ENCODE results near the gene KIF18B. TPM values are rescaled to one million over a fixed set of nuclear protein-coding genes. Genes with fewer than 3 reads are reported as not detected.

Gene KIF18B
- total RNA-seq, 1 donor from 2014 or later: 0.89 TPM

GRCh38 chr17:44976206-44976605 is 28.6 kb upstream of the KIF18B start:
- Histone ChIP-seq H3K27ac (no peak overlapping the region), H3K27me3 (ENCODE audit: low read depth) (peaks cover 39% of the 10 kb centered on the region), H3K4me1 (peaks cover 19% of the 10 kb centered on the region), H3K36me3 (no peaks in the 10 kb centered on the region), H3K9me3 (no peaks in the 10 kb centered on the region), H3K4me3 (no peak overlapping the region)
- ATAC-seq (no peak), DNase-seq (no peak)
- TF ChIP-seq CTCF (IDR thresholded peaks at IDR 0.05): no peak
- intact Hi-C loops (cut with DNase I): no loop called here

- no peak for TF ChIP-seq CTCF (IDR thresholded peaks at IDR 0.05)
- Histone ChIP-seq H3K36me3 (no peaks in the 10 kb centered on the region), H3K4me1 (peaks cover 24% of the 10 kb centered on the region), H3K27me3 (ENCODE audit: low read depth) (peaks cover 50% of the 10 kb centered on the region), H3K4me3 (no peak overlapping the region), H3K27ac (no peak overlapping the region), H3K9me3 (no peaks in the 10 kb centered on the region)
- intact Hi-C loops (cut with DNase I): no loop called here
- DNase-seq: no peak
- no peak for ATAC-seq
Measured at GRCh38 chr17:44972953-44973352, 25.4 kb upstream of the KIF18B start.

- no peaks in the 10 kb centered on the region for H3K36me3 ChIP-seq
- H3K27me3 ChIP-seq (ENCODE audit: low read depth): peaks cover 53% of the 10 kb centered on the region
- no peak for TF ChIP-seq CTCF (IDR thresholded peaks at IDR 0.05)
- no peak for ATAC-seq
- intact Hi-C loops (cut with DNase I): no loop called here
- H3K9me3 ChIP-seq: no peaks in the 10 kb centered on the region
- no peak for DNase-seq
- peaks cover 29% of the 10 kb centered on the region for H3K4me1 ChIP-seq
- no peak overlapping the region for H3K27ac ChIP-seq
- H3K4me3 ChIP-seq: no peak overlapping the region
Measured at GRCh38 chr17:44971776-44972483, 24.4 kb upstream of the KIF18B start.

- H3K4me3 ChIP-seq: peak overlapping the region; percentile 44
- ATAC-seq (no peak), DNase-seq (no peak)
- peaks cover 56% of the 10 kb centered on the region for H3K27me3 ChIP-seq (ENCODE audit: low read depth)
- no peaks in the 10 kb centered on the region for H3K9me3 ChIP-seq
- H3K27ac ChIP-seq: no peak overlapping the region
- H3K36me3 ChIP-seq: no peaks in the 10 kb centered on the region
- peaks cover 31% of the 10 kb centered on the region for H3K4me1 ChIP-seq
- intact Hi-C loops (cut with DNase I): no loop called here
- TF ChIP-seq CTCF (IDR thresholded peaks at IDR 0.05): no peak
Measured at GRCh38 chr17:44970136-44970741, 22.7 kb upstream of the KIF18B start.

GRCh38 chr17:44969144-44969780 is 21.7 kb upstream of the KIF18B start:
- no peaks in the 10 kb centered on the region for H3K9me3 ChIP-seq
- intact Hi-C loops (cut with DNase I): no loop called here
- no peak overlapping the region for H3K27ac ChIP-seq
- peaks cover 57% of the 10 kb centered on the region for H3K27me3 ChIP-seq (ENCODE audit: low read depth)
- ATAC-seq: no peak
- no peak for TF ChIP-seq CTCF (IDR thresholded peaks at IDR 0.05)
- peaks cover 31% of the 10 kb centered on the region for H3K4me1 ChIP-seq
- no peaks in the 10 kb centered on the region for H3K36me3 ChIP-seq
- no peak for DNase-seq
- no peak overlapping the region for H3K4me3 ChIP-seq
